LHCN-M2 (cell line): ENCODE results near the gene FGD5. TPM values are rescaled to one million over a fixed set of nuclear protein-coding genes. Genes with fewer than 3 reads are reported as not detected.

Experiments
- DNase-seq: peaks from one replicate; pipeline ENCODE4 v3.0.0-alpha.2; 2012; ENCODE audit warnings: low read depth
- total RNA-seq: library from RNA; depleted of rRNA; stranded (reverse); fragments of >200 nt; gene quantifications from 2 replicates; pipeline ENCODE4 v1.2.3, GENCODE V29; 2014; rRNA removed

The FGD5 gene
- total RNA-seq, 1 experiment from 2014 or later: not detected

DNA sequence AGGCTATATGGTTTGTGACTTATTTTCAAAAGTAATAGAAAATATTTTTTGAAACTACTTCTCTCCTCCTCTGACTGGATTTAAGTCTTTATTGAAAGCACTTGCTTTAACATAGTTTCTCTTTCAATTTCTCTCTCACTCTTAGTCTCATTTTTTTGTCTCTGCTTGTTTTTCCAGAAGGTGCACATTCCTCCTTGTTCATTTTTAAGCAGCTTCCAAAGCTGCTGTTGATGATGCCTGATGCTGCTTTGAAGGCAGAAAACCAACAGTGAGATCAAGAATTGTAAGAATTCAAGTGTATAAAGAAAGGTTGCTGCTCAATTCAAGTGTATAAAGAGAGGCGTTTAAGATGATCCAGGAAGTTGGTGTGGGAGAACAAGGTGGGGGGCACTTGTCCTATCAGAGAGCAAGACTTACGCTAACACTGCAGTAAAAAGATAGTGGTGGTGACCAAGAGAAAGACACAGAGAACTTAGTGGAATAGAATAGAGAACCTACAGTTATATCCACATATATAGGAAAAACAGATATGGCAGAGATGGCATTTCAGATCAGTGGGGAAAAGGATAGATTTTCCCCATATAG is 140.7 kb downstream of the FGD5 start:
- DNase-seq: no peak

DNA sequence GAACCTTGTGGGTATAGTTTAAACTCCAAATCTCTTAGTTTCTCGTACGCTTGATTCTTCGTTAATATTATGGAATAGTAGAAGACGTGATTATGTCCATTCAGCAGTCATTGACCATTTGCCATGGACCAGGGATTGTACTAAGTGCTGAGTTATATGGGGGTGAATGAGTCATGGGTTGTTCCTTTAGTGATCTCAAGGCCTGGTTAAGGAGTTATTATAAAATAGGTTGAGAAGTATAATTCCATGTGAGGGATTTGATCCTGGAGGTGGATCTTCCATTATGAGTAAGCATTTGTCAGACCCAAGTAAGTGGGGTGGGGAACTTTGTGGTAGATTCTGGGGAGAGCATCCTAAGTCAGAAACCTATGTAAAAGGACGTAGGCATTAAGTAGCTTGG is 144.0 kb downstream of the FGD5 start:
- peak; percentile 78 for DNase-seq

DNA sequence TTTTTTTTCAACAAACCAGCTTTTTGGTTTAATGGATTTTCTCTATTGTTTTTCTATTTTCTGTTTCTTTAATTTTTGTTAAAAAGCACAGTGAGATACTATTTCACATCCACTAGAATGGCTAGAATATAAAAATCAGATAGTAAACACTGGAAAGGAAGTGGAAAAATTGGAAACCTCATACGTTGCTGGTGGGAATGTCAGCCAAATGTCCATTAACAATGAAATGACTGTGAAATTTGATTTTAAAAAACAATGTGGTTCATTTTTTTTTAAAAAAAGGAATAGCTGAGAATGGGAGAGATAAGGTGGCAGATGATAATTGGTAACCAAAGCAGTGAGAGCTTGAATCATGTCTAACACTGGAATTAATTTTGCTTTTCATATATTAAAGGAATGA is 148.5 kb downstream of the FGD5 start:
- no peak for DNase-seq

DNA sequence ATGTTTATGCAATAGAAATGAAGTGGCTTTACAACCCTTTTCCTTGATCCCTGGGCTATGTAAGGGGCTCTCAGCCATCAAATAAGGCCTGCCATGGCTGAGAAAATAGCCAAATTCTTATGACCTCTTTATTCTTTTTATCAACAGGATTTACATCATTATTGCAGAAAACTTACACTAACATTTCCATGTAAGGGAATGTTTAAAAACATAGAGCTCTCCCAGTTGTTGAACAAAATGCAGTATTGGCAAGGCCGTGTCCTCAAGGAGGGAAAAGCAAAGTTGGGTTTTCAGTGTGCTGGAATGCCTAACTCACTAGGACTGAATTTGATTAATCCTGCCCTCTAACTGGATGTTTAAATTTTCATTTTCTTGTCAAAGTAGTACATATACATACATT is 150.9 kb downstream of the FGD5 start:
- DNase-seq: no peak

DNA sequence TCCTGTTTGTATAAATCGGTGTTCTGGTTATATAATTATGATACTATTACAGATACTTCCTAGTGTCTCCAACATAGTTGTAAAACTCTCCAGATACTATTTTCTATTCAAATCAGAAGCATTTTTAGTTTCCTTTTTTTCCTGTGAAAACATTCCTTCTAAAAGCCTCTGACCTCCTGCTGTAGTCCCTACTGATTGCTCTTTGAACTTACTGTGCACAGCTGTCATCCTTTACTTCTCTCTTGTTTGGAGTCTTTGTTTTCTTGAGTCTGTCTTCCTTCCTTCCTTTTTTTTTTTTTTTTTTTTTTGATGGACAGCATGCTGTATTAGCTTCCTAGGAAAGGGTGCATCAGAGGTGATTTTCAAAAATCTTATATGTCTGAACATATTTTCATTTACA is 157.6 kb downstream of the FGD5 start:
- DNase-seq: no peak

DNA sequence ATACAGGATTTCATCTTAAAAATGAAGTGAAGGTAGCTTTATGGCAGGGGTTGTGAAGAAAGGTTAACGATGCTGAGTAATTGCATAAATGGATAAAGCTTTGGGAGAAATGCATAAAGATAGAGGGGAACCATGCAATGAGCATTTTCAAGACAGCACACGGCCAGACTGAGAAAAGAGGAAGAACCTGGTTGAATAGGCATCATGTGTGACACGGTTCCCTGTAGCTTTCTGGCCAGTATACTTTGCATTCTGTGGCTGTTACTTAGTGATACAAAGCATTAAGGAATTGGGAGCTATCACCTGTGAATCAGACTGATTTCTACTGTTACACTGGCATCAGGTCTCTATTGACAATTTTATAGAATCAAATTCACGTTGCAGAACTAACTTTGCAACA is 161.9 kb downstream of the FGD5 start:
- no peak for DNase-seq

Other genes with a start within 250 kb of the FGD5 start
- gene CCDC174, start 167.2 kb upstream of the FGD5 start, total RNA-seq: 10.2 and 13.5 TPM in 2 replicates
- not detected in 2 replicates for gene C3orf20, start 143.8 kb upstream of the FGD5 start, total RNA-seq
- gene NR2C2, start 128.6 kb downstream of the FGD5 start, total RNA-seq: 16.4 and 20.1 TPM in 2 replicates
- gene MRPS25, start 246.4 kb downstream of the FGD5 start, total RNA-seq: 35.1 and 39.3 TPM in 2 replicates